RKO (cell line): Measurements from ENCODE around the gene TSTD2.

ENCODE experiments used
- DNase-seq: peaks from one replicate; pipeline ENCODE4 v3.0.0-alpha.2; 2016; ENCODE audit warnings: low spot score

The TSTD2 gene

DNA sequence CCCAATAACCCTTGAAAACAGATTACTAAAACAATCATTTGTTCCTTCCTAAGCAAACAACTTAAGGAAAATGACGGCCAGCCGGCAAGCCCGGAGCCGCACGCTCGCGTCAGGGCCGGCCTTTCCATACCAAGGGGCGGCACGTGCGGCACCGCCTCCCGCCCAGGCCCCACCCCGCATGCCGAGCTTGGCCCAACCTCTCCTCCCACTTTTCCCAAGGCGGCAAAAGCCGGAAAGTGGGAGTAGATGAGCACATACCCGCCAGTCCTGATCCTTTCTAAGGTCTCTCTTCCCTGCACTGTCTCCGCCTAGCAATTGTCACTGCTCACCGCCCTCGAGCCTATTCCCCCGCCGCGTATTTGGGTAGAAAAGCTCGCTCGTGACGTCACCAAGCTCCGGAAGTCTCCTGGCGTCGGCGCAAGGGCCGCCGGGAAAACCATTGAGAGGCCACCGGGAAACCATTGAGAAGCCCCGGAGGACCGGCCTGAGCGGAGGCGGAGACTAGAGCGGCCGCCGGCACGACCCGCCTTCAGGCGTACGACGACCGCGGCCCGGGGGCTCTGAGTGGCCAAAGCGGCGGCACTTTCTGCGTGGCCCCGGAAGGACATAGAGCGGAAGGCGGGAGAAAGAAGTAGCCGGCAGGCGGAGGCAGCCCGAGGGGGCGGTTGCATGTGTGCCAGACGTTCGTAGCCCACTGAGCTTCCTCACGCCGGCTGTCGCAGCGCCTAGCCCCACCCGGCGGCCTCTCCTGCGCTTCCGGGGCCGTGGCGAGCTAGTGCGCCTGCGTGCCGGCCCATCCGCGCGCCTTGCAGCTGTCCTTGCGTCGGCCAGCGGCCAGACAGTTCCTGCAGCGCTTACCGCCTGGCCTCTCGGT is at the start of gene TSTD2, which contains the start of gene NCBP1:
TSS of gene TSTD2 (minus strand) at position 384 of the 874 bp plus-strand sequence. CDS start 5,806 bp downstream, outside the sequence.
TSS of gene NCBP1 (plus strand) at position 837 of the 874 bp plus-strand sequence. CDS start 61 bp downstream, outside the sequence.
- peak; percentile 99 for DNase-seq

GRCh38 chr9:97682242-97682641 is 49.1 kb upstream of the TSTD2 start:
- no peak for DNase-seq

DNA sequence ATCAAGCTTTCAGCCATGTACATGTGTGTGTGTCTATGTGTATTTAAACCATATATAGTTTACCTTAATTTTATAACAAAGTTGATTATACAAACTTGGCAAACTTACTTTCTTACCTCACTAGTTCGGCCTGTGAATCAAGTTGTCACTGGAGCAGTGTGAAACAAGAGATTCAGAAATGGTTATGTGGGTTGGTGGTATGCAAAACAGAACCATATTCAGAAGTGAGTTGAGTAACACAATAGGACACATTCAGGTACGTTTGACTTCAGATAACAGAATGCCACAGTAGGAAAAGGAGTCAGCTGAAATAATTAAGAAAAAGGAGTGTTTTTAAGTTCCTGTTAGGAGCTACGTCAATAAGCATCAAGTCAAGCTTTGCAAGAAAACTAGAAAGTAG is 42.5 kb upstream of the TSTD2 start:
- no peak for DNase-seq

DNA sequence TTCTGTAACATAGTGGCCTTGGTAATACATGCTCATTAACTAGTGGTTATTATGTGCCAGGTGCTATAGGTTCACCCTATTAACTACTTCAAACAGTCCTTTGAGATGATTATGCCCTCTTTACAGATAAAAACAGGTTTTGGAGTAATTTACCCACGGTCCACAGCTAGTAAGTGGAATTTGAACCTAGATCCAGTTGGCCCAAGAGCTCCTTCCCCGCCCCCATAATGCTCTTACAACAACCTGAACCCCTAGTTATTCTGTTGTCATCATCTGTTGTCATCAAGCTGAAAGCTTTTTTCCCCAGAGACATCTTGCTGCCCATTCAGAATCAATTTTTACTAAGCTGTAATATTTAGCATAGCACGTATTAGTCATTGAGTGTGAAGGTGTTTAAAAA is 40.8 kb upstream of the TSTD2 start:
- no peak for DNase-seq

- DNase-seq = no peak
Measured at GRCh38 chr9:97672403-97672802, 39.2 kb upstream of the TSTD2 start.

DNA sequence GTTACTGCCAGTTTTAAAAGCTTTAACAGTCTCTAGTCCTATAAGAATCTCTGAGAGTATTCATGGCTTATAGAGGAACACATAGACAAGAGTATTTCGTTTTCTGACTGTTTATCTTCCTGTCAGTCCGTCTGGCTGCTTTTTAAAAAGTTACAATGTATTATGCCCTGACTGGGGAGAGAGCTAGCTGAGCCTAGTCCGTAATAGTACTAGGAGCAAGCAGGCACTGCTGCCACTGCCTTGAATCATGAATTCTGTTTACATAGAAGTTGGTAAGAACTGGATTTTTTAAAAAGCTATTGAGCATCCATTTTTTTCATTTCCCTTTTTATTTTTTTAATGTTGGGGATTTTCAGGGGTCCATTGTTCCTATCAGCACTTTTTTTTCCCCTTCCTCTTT is 37.4 kb upstream of the TSTD2 start:
- DNase-seq = no peak

- DNase-seq = no peak
Measured at GRCh38 chr9:97668485-97668884, 35.3 kb upstream of the TSTD2 start.

DNA sequence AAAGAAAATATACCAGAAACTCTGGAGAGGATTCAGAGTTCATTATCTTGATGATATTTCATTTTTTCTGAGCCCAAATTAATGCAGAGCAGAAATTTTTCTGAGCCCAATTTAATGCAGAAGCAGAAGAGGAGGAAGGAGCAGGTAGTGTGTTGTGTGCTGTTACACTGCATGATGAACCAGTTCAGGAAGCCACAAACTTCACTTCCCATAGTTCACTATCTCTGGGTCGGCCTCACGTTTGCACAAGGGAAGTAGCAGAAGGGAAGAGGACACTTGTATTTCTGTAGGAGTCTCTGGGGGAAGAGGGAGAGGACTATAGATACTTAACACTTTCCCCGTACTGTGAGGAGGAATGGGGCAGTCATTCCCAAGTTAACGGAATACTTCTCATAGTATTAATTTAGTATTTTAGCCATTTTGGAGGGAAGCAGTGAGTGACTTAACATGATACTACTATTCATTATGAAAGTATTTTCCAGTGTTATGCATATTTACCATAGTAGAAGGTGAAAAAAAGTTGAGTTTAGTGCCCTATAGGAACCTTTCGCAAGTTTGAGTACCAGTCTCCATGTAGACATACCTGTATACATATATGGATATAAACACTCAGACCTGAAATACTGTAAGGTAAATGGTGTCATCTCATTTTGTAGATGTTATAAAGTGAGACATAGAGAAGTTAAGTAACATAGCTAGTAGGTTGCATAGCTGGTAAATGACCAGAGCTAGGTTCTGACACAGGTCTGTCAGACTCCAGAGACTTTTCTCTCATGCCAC is 33.9 kb upstream of the TSTD2 start:
- no peak for DNase-seq

DNA sequence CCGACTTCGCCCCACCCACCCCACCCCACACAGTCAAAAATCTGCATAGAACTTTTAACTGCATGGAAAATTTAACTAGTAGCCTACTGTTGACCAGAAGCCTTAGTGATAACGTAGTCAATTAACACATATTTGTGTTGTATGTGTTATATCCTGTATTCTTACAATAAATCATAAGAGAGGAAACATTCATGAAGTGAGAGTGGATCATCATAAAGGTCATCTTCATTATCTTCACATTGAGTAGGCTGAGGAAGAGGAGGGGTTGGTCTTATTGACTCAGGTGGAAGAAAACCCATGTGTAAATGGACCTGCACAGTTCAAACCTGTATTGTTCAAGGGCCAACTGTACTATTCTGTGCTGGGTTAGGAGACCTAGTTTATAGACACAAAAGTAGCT is 32.6 kb upstream of the TSTD2 start:
- no peak for DNase-seq

DNA sequence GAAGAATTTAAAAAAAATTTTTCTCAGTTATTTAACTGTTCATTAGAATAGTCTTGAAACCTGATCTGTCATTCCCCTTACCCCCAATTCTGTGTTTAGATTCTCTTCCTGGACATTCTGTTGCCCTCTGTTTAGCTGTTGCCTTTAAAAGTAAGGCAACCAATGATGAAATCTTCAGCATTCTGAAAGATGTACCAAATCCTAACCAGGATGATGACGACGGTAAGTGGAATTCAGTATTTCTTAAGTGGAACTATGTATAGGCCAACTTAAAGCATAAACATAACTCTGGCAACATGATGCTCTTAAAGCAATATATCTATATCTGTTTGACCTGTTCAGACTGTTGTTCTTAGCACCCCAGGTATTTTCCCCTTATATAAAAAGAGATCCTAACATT is 27.7 kb upstream of the TSTD2 start:
- no peak for DNase-seq

DNA sequence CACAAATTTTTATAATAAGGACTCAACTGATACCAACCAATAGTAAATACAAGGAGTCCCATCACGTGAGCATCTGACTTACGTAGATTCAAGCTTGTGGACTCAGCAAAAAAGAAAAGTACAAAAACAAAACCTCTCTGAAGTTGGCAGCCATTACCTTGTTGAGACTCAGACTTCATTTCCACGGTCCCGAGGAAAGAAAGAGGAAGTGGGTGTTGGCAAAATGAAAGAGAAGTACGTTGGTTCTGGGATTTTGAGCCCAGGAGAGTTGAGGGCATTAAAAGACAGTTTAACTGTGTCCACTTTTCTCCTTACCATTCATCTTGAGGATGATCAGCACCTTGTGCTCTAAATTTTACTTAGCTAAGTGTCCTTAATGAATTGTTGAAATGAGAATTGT is 27.2 kb upstream of the TSTD2 start:
- DNase-seq = no peak

GRCh38 chr9:97659771-97660170 is 26.6 kb upstream of the TSTD2 start:
- DNase-seq = no peak

DNA sequence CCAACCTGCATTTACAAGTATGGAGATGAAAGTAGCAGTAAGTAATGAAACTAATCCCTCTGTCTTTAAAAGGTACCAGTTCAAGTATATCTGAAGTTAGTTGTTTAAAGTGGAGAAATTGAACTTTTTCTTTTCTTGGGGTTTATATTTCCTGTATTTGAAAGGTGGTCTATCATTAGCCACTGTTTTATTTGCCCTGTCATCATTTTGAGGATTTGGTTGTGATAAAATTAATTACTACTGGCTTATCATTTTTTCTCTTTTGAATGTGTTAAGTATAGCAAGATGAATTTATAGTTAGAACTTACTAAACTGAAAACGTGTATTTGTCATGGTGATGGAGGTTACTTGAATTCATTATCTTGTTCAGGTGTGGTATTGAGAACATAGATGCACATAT is 25.5 kb upstream of the TSTD2 start:
- no peak for DNase-seq

DNA sequence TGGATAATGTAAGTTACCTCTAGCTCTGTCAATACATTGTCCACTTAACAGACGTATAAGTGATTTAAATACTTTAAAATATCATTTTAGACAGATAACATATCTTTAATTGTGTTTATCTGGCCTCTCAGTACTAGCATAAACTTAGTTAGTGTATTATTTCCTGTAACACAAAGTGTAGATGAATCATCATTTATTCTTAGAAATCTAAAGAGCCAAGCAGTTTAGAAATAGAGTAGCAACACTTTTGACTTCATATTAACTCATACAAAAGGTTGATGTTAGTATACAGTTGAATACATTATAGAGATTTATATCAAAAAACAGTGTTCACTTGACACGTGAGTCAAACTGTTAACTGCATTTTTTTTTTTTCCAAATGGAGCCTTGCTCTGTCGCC is 18.5 kb upstream of the TSTD2 start:
- no peak for DNase-seq

DNA sequence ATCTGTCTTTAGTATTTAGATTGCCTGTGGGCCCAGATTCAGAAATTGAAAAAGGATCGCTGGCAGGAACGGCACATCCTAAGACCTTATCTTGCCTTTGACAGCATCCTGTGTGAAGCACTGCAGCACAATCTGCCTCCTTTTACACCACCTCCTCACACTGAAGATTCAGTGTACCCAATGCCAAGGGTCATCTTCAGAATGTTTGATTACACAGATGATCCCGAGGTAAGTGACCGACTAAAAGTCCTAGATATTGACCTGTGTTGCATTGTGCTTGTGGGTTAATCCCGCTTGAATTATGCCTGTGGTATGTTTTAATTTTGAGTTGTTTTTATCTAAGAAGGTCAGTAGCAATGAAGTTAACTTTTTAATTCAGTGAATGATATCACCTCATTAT is 14.8 kb upstream of the TSTD2 start:
- DNase-seq = no peak

GRCh38 chr9:97645720-97646119 is 12.6 kb upstream of the TSTD2 start:
- no peak for DNase-seq

- no peak for DNase-seq
Measured at GRCh38 chr9:97640325-97640724, 7.2 kb upstream of the TSTD2 start.

DNA sequence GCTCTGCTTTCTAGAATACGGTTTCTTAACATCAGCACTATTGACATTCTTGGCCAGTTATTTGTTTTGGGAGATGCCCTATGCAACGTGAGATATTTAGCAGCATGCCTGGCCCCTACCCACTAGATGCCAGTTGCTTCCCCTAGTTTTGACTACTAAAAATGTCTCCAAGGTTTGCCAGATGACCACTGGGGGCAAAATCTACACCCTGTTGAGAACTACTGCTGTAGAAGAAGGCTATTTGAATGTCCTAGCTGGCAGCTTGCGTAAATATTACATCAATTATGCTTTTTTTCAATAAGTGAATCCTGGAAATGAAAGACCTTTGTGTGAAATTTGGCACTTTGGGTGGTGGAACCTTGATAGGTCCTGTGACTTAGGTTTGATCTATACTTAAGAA is 5.5 kb upstream of the TSTD2 start:
- peak; percentile 62 for DNase-seq

- no peak for DNase-seq
Measured at GRCh38 chr9:97636903-97637302, 3.7 kb upstream of the TSTD2 start.

DNA sequence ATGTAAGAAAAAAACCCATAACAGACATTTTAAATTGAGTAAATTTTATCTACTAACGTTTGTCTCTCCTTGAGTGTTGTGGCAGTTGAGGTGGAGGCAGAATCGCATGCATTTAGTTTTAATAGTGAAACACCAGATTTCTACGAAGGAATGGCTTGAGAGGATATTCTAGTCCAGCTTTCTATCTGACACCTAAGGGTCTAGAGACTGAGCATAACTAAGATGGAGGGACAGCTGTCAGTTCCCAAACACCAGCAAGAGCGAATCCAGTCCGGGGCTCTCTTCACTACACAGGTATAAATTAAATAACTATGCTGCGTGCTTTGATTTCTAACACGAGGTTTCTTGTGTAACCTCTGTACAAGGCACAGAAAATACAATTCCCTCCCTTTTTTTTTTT is 1.9 kb upstream of the TSTD2 start:
- DNase-seq = peak; percentile 46

DNA sequence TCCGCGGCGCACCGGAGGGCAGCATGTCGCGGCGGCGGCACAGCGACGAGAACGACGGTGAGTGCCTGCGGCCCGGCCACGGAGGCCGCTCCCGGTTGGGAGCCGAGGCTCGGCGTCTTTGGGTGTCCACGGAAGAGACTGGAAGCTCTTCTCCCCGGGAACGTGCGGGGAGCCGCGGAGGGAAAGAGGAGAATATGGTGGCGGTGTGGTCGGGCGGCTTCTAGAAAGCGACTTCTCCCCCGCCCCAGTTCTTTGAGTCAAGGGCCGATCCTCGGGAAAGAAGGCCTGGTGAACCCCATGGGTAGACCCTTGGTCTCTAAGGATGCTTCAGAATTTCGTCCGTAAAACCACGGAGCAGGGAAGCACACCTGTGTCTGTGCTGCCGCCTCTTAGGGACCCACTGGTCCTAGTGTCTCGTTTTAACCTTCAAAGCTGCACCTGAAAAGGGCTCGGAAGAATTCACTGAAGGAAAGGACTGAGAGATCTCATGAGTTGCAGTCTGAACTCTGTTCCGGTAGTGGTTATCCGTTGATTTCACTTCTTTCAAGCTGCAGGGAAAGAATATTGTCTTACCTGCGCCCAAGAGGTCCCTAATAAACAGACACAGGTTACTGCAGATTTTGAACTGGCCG is 807 bp upstream of the TSTD2 start:
- DNase-seq = peak; percentile 36

DNA sequence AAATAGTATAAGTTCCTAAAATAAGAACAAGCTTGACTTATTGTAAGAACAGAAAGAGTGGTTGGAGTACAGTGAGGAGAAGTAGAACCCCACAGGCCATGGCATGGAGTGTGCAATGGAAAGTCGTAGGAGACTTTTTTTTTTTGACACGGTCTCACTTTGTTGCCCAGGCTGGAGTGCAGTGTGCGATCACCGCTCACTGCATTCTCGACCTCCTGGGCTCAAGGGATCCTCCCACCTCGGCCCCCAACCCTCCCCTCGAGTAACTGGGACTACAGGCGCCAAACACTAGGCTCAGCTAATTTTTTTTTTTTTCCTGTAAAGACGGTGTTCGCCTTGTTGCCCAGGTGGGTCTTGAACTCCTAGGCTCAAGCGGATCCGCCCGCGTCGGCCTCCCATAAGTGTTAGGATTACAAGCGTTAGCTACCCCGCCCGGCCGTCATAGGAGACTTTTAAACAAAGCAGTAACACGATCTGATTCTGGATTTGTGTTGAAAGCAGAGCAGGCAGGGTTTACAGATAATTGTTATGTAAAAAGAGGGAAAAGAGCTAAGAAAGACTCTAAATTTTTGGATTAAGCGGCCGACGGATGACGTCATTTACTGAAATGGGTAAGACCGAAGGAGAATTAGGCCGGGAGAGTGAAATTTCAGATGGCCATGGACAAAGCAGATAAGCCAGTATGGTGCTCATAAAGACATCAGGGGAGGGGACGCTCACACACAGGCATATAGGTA is 752 bp downstream of the TSTD2 start:
- DNase-seq = peak; percentile 84
